ENCODE results near the gene FCN2.
A peak's percentile ranks its signal among the peaks of the same experiment; 100 is the strongest.

FCN2 gene

DNA sequence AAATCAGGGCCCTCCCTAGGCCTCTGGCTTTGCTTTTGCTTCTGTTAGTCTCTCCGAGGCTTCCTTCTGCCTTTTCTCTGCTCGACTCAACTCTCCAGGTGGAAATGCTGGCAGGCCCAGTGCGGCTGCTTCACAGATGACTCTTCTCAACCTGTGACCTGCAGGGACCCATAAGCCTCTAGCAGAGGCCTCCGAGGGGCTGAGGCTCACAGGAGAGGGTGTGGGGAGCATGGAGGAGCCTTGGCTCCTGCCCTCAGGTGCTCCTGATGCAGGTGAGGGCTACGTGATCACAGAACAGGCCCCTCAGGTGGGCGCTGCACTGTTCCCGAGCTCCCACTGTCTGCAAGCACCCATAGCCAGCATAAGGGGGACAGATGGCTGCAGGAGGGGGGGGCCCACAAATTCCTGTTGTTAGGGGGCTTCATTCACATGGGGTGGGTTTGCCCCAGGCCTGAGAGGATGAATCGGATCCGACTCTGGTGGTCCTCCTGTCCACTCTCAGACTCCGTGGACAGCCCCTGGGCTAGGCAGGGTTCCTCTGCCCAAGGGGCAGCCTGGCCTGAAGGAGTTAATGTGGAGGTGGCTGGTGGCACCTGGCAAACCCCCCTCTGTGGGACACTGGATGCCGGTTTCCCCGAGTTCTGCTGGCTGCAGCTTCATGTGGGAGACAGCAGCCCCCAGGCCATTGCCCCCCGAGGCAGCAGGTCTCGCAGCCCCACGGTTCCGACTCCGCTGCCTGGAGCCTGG is 10.9 kb upstream of the FCN2 start:
- no peak for DNase-seq

DNA sequence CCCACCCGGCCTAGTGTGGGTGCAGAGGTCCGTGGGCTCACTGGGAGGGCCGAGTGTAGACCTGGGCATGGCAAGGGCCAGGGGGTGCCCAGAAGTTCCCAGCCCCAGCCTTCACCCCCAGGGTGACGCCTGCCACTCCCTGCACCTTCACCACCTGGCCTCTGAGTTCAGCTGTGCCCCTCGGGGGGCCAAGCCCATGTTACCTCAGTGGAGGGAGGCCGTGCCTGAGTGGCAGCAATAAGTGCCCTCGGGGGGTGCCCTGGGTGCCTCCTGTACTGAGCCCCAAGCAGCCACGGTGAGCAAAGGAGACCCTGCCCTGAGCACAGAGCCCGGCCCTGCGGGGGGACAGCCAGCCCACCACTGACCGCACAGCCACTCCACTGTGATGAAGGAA is 10.3 kb upstream of the FCN2 start:
- no peak for DNase-seq

DNA sequence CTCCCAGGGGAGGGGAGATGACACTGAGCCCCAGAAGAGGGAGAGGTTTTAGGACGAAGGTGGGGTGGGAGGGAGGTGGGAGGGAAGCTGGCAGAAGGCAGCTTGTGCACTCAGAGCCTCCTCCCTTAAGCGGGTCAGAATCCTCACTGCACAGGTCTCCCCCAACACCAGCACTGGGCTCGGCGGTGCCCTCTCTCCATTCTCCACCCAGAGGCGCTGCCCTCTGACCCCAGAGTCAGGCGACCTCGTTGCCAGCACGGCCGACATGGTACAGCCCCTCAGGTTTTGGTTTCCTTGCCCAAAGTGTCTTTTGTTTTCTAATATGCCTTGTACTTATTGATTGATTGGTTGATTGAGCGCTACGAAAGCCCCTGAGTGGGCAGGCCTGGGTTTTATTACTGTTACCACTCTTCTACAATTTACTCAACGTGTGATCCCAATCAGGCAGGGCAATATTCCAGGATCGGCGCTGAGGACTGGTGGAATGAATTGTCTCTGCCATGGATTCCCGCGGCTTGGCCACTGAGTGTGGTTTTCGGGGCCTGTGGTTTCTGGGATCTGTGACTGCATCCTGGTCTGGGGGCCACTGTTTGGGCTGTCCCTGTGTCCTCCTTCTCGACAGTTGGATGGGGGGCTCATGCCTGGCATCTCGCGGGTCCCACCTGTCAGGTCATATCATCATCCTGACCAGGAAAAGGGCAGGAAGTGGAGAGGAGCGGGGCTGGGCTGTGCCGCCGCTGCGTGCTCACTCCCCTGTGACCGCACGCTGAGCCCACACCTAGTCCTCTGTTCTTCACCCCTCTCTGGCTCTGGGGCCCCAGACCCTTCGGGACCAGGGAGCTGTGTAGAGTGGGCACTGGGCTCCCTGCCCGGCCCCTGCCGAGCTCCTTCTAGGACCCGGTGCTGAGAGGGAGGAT is 9.6 kb upstream of the FCN2 start:
- DNase-seq, result no peak

DNA sequence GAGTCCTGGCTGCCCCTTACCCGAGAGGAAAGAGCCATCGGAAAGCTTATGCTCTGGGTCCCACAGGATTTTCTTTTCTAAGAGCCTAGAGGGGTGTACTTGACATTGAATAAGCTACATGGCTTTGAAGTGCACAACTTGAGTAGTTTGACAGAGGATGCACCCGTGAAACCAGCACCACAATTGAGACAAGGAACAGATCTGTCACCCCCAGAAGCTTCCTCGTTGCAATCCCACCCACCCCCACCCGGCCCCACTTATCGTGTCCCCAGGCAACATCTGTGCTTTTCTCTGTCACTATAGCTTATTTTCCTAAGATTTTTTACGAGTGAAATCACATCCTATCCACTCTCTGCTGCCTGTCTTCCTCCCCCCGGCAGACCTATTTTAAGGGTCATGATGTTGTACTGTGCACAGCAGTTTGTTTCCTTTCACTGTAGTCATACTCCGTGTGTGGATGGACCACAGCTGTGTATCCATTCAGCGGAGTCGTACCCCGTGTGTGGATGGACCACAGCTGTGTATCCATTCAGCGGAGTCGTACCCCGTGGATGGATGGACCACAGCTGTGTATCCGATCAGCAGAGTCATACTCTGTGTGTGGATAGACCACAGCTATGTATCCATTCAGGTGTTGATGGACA is 8.8 kb upstream of the FCN2 start:
- no peak for DNase-seq

DNA sequence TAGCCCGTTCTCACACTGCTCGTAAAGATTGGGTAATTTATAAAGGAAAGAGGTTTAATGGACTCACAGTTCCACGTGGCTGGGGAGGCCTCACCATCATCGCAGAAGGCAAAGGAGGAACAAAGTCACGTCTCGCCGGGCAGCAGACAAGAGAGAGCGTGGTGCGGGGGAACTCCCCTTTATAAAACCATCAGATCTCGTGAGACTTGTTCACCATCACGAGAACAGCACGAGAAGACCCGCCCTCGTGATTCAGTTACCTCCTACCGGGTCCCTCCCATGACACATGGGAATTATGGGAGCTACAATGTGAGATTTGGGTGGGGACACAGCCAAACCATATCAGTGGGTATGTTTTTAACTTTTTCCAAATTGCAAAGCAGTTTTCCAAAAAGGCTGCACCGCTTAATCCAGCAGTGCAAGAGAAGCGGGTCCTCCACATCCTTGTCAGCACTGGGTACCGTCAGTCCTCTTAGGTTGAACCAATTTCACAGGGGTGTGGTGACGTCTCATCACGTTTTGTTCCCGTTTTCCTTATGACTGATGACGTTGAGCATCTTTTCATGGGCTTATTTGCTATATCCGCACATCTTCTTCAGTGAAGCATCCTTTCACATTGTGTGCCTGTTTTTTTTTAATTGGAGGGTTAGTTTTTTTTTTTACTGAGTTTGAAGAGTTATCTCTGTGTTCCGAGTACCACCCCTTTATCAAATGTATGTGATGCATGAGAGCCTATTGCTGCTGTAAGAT is 8.0 kb upstream of the FCN2 start:
- DNase-seq, result no peak

DNA sequence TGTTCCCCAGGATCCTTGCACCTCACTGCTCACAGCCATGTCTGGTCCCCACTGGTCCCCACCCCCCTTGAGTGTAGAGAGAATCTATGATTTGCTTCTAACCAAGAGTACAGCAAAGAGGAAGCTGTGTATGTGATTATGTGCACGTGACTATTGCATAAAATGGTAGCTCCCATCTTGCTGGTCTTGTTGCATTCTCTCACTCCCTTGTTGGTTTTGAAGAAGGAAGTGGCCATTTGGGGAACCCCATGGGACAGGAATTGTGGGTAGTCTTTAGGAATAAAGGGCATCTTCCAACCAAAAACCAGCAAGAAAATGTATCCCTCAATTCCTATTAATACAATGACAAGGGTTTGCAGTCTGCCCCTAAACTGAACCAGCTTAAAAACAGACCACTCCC is 5.2 kb upstream of the FCN2 start:
- no peak for DNase-seq

DNA sequence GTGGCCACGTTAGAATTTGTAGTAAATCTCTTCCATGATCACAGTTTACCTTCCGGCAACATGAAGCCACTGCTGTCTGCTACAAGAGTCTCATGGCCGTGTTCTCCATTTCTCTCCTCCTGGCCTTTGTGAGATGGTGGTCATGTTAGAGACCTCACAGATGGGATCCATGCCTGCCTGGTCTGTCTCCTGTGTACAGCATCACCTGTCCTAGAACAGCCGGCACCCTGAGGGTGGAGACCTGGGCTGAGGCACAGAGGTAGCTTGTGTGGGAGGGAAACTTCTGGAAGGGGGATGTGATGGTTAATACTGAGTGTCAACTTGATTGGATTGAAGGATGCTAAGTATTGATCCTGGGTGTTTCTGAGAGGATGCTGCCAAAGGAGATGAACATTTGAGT is 3.1 kb upstream of the FCN2 start:
- DNase-seq, result no peak

DNA sequence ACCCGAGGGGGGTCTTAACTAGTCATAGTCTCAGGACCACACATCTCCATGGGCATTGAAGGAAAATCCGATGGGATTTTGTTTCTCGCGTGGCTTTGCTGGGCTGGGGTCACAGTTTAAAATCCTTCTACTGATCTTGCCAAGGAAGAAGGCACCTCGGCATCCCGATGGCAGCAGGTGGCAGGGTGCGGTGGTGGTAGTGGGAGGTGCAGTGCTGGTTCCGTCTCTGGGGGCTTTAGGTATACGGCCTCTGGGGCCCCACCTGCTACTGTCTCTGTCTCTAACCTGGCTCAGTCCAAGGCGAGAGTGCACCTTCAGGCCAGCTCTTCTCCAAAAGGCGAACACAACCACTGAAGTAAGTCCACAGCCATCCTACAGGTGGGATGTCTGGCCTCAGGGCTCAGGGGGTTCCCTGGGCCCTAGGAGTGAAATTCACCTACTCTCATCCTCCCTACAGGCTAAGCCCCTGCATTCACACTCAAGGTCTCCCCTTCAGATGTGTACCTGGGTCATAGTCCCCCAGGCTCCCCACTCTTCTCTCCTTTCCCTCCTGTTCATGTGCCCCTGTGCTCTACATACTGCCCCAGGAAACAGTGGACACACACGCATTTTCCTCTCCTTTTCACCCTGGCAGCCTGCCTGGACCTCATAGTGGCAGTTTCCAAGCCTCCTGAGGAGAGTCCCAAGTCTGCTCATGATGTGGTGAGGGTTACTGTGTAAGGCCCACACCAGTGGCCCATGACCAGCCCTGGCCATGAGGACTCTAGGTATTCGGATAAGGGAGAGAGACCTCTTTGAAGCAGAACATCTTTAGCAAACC is 736 bp upstream of the FCN2 start:
- DNase-seq, result peak; percentile 1

DNA sequence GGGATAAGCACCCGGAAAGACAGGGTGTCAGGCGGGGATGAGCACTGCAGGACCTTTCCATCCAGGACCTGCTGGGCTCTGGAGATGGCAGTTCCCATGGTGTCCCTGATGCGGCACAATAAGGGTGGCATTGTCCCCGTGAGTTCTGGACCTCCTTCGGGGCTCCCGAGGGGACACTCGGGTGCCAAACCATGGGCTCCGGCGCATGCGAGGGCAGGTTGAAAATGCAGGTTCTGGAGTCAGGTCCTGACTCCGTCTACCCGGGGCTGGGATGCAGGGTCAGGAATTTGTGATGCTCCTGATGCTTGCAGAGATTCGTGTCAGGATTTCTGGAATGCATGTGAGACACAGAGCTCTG is 682 bp downstream of the FCN2 start:
- DNase-seq, result no peak

DNA sequence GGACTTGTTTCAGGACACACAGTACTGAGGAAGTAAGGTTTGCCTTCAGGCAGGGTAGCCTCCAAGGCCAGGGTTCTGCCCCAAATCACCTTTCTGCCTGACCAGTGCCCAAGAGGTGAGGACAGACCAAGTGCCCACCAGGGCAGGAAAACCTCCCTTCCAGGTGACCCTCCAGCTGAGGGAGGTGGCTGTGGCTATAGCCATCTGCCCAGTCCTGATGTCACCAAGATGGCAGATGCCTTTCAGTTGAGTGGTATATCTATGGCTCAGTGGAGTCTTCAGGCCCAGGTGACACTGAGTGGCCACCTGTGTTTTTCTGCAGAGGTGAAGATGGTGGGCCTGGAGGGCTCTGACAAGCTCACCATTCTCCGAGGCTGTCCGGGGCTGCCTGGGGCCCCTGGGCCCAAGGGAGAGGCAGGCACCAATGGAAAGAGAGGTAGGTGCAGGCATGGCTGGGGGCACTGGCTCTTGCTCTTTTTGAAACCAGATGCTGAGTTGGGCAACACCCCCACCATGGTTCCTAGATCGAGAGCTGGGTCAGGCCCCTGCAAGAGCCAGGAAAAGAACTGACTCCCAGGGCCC is 1.7 kb downstream of the FCN2 start:
- DNase-seq, result no peak

DNA sequence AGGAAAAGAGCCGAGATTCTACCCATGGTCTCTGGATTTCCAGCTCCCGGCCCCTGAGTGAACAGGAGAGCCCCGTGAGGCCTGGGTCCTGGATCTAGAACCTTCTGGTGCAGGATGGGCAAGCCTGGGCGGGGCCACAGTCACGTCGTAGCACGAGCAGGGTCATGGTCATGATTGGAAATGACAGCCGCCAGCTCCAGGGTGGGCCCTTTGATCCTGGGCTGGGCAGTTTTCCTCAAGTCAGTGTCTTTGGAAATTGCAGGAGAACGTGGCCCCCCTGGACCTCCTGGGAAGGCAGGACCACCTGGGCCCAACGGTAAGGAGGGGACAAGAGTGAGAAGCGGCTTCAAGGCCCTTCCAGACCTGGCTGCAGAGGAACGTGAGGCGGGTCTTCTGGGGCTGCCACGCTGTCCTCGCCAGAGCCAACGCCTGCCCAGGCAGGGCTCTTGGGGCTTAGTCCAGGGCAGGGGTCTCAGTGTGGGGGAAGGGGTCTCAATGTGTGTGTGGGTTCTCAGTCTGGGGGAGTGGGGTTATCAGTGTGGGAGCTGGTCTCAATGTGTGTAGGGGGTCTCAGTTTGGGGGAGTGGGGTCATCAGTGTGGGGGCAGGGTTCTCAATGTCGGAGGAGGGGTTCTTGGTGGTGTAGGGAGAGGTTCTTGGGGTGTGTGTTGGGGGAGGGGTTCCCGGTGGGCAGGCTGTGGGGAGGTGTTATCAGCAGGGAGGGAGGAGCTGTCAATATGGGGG is 2.6 kb downstream of the FCN2 start:
- DNase-seq, result no peak

DNA sequence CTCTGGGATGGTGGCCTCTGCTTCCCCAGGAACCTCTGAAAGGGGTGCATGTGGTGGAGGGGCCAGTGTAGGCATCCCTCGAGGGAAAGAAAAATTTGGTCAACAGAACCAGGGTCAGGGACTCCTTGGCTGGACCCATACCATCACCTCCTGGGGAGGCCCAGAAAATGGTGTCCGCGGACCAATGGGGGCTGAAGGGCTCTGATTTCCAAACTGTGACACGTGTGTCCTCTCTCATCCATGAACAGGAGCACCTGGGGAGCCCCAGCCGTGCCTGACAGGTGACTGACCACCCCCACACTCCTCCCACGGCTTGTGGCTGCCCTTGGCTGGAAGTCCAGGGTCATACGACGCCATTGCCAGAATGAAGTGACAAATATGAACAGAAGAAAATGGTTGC is 3.9 kb downstream of the FCN2 start:
- no peak for DNase-seq

DNA sequence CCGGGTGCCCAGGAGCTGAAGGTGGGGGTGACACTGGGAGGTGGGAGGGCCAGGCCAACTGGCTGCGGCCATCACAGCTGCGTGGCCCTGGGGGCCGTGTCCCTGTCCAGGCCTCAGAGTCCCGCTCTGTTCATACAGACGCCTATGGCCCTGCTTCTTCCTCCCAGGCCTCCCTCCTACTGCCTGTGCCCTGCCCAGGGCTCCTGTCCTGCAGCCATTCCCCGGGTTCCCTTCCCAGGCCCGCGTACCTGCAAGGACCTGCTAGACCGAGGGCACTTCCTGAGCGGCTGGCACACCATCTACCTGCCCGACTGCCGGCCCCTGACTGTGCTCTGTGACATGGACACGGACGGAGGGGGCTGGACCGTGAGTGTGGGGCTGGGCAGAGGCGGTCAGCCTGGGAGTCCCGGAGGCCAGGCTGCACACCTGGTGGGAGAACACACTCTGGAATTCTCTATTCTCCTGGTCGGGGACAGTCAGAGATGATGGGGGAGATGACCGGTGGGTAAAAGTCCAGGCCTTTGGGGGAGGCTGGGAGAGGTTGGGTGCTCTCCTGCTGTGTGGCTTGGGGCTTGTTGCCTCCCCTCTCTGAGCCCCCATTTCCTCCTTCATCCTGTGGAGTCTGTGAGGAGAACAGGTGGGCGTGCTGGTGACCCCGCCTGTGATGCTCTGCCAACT is 4.5 kb downstream of the FCN2 start:
- DNase-seq, result no peak

DNA sequence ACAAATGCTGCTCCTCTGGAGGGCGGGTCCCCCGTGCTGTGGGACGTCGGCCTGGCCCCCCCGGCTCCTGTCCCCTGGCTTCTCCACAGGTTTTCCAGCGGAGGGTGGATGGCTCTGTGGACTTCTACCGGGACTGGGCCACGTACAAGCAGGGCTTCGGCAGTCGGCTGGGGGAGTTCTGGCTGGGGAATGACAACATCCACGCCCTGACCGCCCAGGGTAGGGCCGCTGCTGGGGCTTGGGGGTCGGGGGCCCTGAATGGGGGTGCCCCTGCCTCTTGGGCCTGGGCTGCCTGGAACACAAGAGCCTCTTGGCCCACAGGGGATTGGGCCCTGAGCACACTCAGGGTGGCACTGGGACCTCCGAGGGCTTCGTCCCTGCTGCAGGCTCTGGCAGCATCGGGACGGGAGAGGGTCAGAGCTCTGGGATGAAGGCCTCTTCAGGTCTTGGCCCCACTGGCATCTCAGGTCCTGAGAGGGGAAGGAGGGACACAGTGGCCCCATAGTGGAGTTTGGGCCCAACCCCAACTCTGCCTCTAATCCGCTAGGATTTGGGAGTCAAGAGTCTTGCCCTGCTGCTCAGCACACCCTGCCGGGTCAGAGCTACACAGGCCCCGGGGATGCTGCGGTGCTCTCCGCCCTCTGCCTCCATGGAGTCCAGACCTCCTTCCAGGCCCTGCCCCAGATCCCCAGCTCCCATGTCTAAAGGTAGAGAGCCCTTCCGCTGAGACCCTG is 5.2 kb downstream of the FCN2 start:
- peak; percentile 3 for DNase-seq

DNA sequence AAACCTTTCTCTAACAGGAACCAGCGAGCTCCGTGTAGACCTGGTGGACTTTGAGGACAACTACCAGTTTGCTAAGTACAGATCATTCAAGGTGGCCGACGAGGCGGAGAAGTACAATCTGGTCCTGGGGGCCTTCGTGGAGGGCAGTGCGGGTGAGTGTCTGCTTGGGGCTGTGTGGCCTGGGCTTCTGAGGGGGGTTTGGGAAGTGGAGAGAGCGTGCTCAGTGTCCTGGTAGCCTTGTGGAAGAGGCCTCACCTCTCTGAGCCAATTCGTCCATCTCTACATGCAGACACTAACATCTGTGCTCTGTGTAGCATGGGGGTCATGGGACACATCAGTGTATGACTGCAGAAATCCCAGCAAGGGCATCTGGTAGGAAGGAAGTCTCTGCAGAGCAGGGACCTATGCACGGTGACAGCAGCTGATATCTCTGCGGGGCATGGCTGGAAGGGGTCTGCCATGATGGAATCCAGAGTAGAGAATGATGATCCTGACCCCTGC is 5.9 kb downstream of the FCN2 start:
- peak; percentile 4 for DNase-seq

DNA sequence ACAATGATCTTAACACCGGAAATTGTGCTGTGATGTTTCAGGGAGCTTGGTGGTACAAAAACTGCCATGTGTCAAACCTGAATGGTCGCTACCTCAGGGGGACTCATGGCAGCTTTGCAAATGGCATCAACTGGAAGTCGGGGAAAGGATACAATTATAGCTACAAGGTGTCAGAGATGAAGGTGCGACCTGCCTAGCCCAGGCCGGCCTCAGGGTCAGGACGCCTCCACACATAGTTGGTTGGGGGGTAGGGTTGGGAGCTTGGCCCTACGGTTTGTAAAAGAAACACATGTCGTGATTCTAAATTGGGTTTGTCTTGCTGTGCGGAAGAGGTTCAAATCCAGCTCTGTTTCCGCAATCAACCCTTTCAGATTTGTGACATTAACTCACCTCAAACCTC is 6.6 kb downstream of the FCN2 start:
- DNase-seq, result no peak

DNA sequence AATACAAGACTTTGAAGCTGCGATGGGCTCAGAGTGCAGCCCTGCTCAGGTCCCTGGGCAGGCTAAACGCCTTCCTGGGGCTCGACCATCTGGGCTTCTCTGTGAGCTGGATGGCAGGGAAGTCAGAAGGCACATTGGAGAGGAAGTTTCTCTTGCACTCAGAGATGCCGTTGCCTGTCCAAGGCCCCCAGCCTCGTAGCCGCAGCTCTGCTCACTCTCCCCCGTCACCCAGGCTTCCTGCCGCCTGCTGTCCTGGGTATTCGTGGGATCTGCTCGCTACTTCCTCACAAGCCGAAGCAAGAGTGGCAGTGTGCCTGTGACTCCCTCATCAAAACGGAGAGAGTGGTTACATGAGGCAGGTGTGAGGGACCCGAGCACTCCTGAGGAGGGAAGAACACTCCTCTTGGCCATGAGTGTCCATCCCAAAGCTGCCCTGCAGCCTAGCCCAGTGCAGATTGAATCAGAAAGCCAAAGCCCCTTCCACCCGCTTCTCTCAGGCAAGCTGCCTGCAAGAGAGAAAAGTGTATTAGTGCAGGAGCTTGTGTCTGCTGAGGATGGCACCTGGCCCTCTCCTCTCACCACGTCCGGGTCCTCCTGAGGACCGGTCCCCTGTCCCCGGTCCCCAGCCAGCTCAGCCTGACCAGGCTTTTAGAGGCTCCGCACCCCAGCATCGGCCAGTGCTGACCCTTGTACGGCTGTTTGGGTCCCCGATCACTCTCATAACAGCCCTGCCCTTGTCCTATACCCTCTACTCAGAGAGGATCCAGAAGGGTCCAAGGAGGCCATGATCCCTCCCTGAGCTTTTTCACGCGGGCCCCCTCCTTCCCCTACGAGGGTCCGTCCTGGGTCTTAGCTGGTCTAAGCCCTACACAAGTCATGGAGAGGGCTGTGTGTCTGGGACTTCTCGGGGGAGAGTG is 7.3 kb downstream of the FCN2 start:
- peak; percentile 4 for DNase-seq

DNA sequence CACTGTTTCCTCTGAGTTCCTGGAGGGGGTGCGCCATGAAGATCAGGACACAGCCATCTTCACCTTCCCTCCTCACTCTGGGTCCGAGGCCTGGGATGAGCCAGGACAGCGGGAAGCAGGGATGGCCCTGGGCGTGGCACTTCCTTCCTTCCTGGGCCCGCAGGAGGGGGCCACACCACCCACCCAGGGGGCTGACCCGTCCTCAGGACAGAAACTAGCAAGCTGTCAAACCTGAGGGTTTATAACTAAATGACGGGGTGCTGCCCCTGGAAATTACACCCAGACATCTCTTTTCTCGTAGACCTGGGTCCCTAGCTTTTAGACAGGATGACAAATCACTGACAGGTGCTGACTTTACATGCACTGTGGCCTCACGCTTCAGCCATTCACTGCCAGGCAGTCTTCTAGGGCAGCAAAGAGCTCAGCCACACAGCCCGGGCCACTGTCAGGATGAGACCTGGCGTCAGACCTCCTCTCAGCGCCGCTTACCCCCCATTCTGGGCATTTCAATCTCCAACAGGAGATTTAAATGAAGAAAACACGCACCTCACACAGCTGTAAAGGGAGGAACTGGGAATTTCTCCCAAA is 8.1 kb downstream of the FCN2 start:
- peak; percentile 4 for DNase-seq
